Astrocyte of the spinal cord (primary cell): ENCODE results near the gene TENM4.

Experiments used
- DNase-seq: peaks from one replicate; pipeline ENCODE4 v3.0.0; 2011; ENCODE audit warnings: low read depth, low spot score
- H3K4me3 ChIP-seq: 2 replicates; pipeline ENCODE4 v1.5.1; 2011; ENCODE audit warnings: low read depth, mild to moderate bottlenecking, low read length, moderate library complexity
- in situ Hi-C: cut with HindIII; loops from 2 replicates; pipeline ENCODE4 v1.10.0; 2017; ENCODE audit warnings: low sequenced_read_pairs
- TF ChIP-seq, protein P1 (sequence below): IDR thresholded peaks from 2 replicates; pipeline ENCODE4 v1.5.1; 2012; ENCODE audit warnings: low read depth, mild to moderate bottlenecking, low read length, inconsistent platforms

TENM4 gene

GRCh38 chr11:79369055-79369454 is 71.8 kb downstream of the TENM4 start:
- DNase-seq = no peak
- no peak overlapping the region for H3K4me3 ChIP-seq
- TF ChIP-seq, protein P1, sequence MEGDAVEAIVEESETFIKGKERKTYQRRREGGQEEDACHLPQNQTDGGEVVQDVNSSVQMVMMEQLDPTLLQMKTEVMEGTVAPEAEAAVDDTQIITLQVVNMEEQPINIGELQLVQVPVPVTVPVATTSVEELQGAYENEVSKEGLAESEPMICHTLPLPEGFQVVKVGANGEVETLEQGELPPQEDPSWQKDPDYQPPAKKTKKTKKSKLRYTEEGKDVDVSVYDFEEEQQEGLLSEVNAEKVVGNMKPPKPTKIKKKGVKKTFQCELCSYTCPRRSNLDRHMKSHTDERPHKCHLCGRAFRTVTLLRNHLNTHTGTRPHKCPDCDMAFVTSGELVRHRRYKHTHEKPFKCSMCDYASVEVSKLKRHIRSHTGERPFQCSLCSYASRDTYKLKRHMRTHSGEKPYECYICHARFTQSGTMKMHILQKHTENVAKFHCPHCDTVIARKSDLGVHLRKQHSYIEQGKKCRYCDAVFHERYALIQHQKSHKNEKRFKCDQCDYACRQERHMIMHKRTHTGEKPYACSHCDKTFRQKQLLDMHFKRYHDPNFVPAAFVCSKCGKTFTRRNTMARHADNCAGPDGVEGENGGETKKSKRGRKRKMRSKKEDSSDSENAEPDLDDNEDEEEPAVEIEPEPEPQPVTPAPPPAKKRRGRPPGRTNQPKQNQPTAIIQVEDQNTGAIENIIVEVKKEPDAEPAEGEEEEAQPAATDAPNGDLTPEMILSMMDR = no peak
- in situ Hi-C loops = no loop called here

- H3K4me3 ChIP-seq = no peak overlapping the region
- TF ChIP-seq, protein P1 = no peak
- in situ Hi-C loops = no loop called here
Observed at GRCh38 chr11:79367844-79368243, 73.0 kb downstream of the TENM4 start.

GRCh38 chr11:79366218-79366617 is 74.6 kb downstream of the TENM4 start:
- H3K4me3 ChIP-seq = no peak overlapping the region
- TF ChIP-seq, protein P1 = no peak
- in situ Hi-C loops = no loop called here
- no peak for DNase-seq

More at GRCh38 chr11:79367844-79368243, 73.0 kb downstream of the TENM4 start:
- DNase-seq = no peak

DNA sequence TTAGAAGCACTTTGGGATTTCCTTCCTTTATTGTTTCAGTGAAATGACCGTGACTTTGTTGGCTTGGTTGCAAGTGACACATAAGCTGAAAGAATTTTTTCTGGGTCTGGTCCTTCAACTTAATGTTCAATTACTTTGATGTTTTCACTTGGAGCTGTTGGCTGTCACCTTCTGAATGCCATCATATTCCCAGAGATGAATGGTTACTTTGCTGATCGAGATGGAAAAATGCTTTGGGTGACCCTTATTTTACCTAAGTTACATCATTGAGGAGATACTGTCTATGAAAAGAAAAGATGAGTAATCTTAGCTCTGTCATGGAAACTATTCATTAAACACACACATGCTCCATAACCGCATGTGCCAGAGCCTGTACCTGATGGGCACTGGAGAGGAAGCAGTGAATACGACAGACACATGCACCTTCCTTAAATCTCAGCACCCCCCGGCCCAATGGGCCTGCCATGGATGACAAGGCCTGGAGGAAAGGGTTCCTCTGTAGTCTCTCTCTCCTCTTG is 76.9 kb downstream of the TENM4 start:
- H3K4me3 ChIP-seq = no peak overlapping the region

GRCh38 chr11:79363256-79363655 is 77.6 kb downstream of the TENM4 start:
- TF ChIP-seq, protein P1 = no peak
- H3K4me3 ChIP-seq = no peak overlapping the region
- in situ Hi-C loops = no loop called here
- DNase-seq = no peak

More for the DNA sequence above, 76.9 kb downstream of the TENM4 start:
- no peak for DNase-seq
- in situ Hi-C loops = no loop called here
- TF ChIP-seq, protein P1 = no peak

DNA sequence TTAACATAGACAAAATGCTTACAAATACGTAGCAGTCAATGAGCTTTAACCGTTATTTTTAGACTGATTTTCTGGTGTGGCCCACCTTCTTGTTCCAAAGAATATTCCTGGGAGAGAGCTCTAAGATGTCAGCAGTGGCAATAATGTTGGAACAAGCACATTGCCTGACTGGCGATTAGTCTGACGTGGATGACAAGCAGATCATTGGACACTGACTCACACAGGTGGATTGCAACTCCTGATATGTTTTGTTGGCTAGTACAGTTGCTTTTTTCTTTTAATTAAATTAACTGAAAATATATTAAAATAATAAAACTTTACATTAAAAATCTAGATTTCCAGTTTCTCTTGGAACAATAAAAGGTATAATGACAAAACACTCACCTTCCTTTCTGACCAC is 78.0 kb downstream of the TENM4 start:
- TF ChIP-seq, protein P1 = no peak
- no peak overlapping the region for H3K4me3 ChIP-seq
- DNase-seq = no peak
- in situ Hi-C loops = no loop called here

DNA sequence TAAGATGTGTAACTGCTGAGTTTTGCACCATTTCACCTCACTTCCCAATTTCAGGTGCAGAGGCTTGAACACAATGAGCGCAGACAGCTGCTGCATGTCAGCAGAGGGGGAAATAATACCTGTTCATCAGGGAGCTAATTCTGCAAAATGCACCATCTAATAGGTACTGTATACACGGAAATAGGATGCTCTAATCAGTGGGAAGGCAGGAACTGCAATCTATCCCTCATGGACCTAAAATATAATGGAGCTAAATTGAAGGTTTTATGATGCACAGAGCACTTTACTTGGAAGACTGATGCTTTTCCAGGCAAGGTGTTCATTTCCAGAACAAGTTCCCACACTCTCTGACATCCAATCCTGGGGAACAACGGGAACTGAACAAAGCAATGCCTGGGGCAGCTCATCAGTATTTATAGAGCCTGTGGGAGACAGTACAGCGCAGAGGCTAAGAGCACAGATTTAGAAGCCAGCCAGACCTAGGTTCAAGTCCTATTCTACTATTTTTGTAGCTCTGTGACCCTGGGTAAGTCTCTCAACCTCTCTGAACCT is 78.5 kb downstream of the TENM4 start:
- DNase-seq = no peak
- in situ Hi-C loops = no loop called here
- H3K4me3 ChIP-seq = no peak overlapping the region
- TF ChIP-seq, protein P1 = no peak
